HUES6 (cell line): ENCODE data around the gene CLASP1.

Source experiments
- H3K27ac ChIP-seq: 2 replicates; pipeline ENCODE4 v1.7.0; 2013; ENCODE audit warnings: low read depth, mild to moderate bottlenecking, low read length, inconsistent platforms
- H3K27me3 ChIP-seq: 2 replicates; pipeline ENCODE4 v1.6.1; 2013; ENCODE audit warnings: low read length; ENCODE audit not compliant: control insufficient read depth, insufficient read depth
- H3K36me3 ChIP-seq: 2 replicates; pipeline ENCODE4 v1.6.1; 2013; ENCODE audit warnings: low read length; ENCODE audit not compliant: control insufficient read depth, insufficient read depth
- H3K4me1 ChIP-seq: 2 replicates; pipeline ENCODE4 v1.6.1; 2013; ENCODE audit warnings: low read length; ENCODE audit not compliant: control insufficient read depth, insufficient read depth
- H3K4me3 ChIP-seq: 2 replicates; pipeline ENCODE4 v1.5.1; 2013; ENCODE audit warnings: low read depth, low read length
- H3K9ac ChIP-seq: one replicate; pipeline ENCODE4 v1.6.1; 2013; ENCODE audit warnings: mild to moderate bottlenecking, low read length
- H3K9me3 ChIP-seq: 2 replicates; pipeline ENCODE4 v1.6.1; 2013; ENCODE audit warnings: low read depth, low read length; ENCODE audit not compliant: control insufficient read depth, insufficient read depth

CLASP1 gene

GRCh38 chr2:121356058-121356640 lies 293.1 kb downstream of the CLASP1 start:
- Histone ChIP-seq H3K9me3 (no peaks in the 10 kb centered on the region), H3K4me3 (no peak overlapping the region), H3K27ac (no peak overlapping the region), H3K9ac (no peak overlapping the region), H3K27me3 (no peaks in the 10 kb centered on the region), H3K4me1 (no peaks in the 10 kb centered on the region), H3K36me3 (peaks cover 49% of the 10 kb centered on the region)

- no peaks in the 10 kb centered on the region for H3K27me3 ChIP-seq
- no peak overlapping the region for H3K4me3 ChIP-seq
- no peaks in the 10 kb centered on the region for H3K9me3 ChIP-seq
- no peak overlapping the region for H3K27ac ChIP-seq
- H3K36me3 ChIP-seq: peaks cover 52% of the 10 kb centered on the region
- H3K4me1 ChIP-seq: no peaks in the 10 kb centered on the region
- no peak overlapping the region for H3K9ac ChIP-seq
These were observed 293.8 kb downstream of the CLASP1 start for GRCh38 chr2:121355488-121355887.

- Histone ChIP-seq H3K9ac (no peak overlapping the region), H3K36me3 (peaks cover 81% of the 10 kb centered on the region), H3K27ac (no peak overlapping the region), H3K4me1 (no peaks in the 10 kb centered on the region), H3K4me3 (no peak overlapping the region), H3K27me3 (no peaks in the 10 kb centered on the region), H3K9me3 (no peaks in the 10 kb centered on the region)
These were observed 297.5 kb downstream of the CLASP1 start for GRCh38 chr2:121351521-121352318.

GRCh38 chr2:121350890-121351289 lies 298.4 kb downstream of the CLASP1 start:
- no peak overlapping the region for H3K9ac ChIP-seq
- H3K9me3 ChIP-seq: no peaks in the 10 kb centered on the region
- H3K36me3 ChIP-seq: peaks cover 89% of the 10 kb centered on the region
- H3K27ac ChIP-seq: no peak overlapping the region
- no peak overlapping the region for H3K4me3 ChIP-seq
- no peaks in the 10 kb centered on the region for H3K27me3 ChIP-seq
- H3K4me1 ChIP-seq: no peaks in the 10 kb centered on the region

GRCh38 chr2:121350402-121350775 lies 298.9 kb downstream of the CLASP1 start:
- Histone ChIP-seq H3K4me3 (no peak overlapping the region), H3K36me3 (peaks cover 92% of the 10 kb centered on the region)

GRCh38 chr2:121349721-121350401 lies 299.4 kb downstream of the CLASP1 start:
- Histone ChIP-seq H3K9ac (no peak overlapping the region), H3K36me3 (peaks cover 91% of the 10 kb centered on the region), H3K27ac (no peak overlapping the region), H3K27me3 (no peaks in the 10 kb centered on the region), H3K4me1 (no peaks in the 10 kb centered on the region), H3K9me3 (no peaks in the 10 kb centered on the region), H3K4me3 (no peak overlapping the region)

More at GRCh38 chr2:121350402-121350775, 298.9 kb downstream of the CLASP1 start:
- no peak overlapping the region for H3K9ac ChIP-seq
- no peaks in the 10 kb centered on the region for H3K9me3 ChIP-seq
- no peaks in the 10 kb centered on the region for H3K4me1 ChIP-seq
- no peak overlapping the region for H3K27ac ChIP-seq
- H3K27me3 ChIP-seq: no peaks in the 10 kb centered on the region

- Histone ChIP-seq H3K36me3 (peaks cover 82% of the 10 kb centered on the region), H3K9me3 (no peaks in the 10 kb centered on the region)
These were observed 301.0 kb downstream of the CLASP1 start for GRCh38 chr2:121348128-121348740.

GRCh38 chr2:121346859-121347258 lies 302.4 kb downstream of the CLASP1 start:
- no peaks in the 10 kb centered on the region for H3K27me3 ChIP-seq
- H3K36me3 ChIP-seq: peaks cover 76% of the 10 kb centered on the region
- H3K9me3 ChIP-seq: no peaks in the 10 kb centered on the region

More at GRCh38 chr2:121348128-121348740, 301.0 kb downstream of the CLASP1 start:
- Histone ChIP-seq H3K4me3 (no peak overlapping the region), H3K9ac (no peak overlapping the region), H3K4me1 (no peaks in the 10 kb centered on the region), H3K27me3 (no peaks in the 10 kb centered on the region), H3K27ac (no peak overlapping the region)

GRCh38 chr2:121346407-121346806 lies 302.9 kb downstream of the CLASP1 start:
- H3K36me3 ChIP-seq: peaks cover 75% of the 10 kb centered on the region
- H3K27ac ChIP-seq: no peak overlapping the region

More at GRCh38 chr2:121346859-121347258, 302.4 kb downstream of the CLASP1 start:
- H3K4me1 ChIP-seq: no peaks in the 10 kb centered on the region
- H3K9ac ChIP-seq: no peak overlapping the region
- H3K4me3 ChIP-seq: no peak overlapping the region
- H3K27ac ChIP-seq: no peak overlapping the region

GRCh38 chr2:121345887-121346286 lies 303.4 kb downstream of the CLASP1 start:
- Histone ChIP-seq H3K27me3 (no peaks in the 10 kb centered on the region), H3K27ac (no peak overlapping the region), H3K9me3 (no peaks in the 10 kb centered on the region), H3K4me3 (no peak overlapping the region), H3K4me1 (no peaks in the 10 kb centered on the region), H3K9ac (no peak overlapping the region), H3K36me3 (peaks cover 75% of the 10 kb centered on the region)

More at GRCh38 chr2:121346407-121346806, 302.9 kb downstream of the CLASP1 start:
- Histone ChIP-seq H3K4me3 (no peak overlapping the region), H3K9me3 (no peaks in the 10 kb centered on the region), H3K9ac (no peak overlapping the region), H3K27me3 (no peaks in the 10 kb centered on the region), H3K4me1 (no peaks in the 10 kb centered on the region)
